ENCODE measurements around the gene IER3. TPM values are rescaled to one million over a fixed set of nuclear protein-coding genes. Genes with fewer than 3 reads are reported as not detected.
"Not testable (repeated sequence)": the region's sequence is repeated elsewhere in the genome, so short reads cannot be mapped to it uniquely, and the experiment has no call there.

The IER3 gene
- polyA plus RNA-seq, 1 experiment = 51.7 TPM

DNA sequence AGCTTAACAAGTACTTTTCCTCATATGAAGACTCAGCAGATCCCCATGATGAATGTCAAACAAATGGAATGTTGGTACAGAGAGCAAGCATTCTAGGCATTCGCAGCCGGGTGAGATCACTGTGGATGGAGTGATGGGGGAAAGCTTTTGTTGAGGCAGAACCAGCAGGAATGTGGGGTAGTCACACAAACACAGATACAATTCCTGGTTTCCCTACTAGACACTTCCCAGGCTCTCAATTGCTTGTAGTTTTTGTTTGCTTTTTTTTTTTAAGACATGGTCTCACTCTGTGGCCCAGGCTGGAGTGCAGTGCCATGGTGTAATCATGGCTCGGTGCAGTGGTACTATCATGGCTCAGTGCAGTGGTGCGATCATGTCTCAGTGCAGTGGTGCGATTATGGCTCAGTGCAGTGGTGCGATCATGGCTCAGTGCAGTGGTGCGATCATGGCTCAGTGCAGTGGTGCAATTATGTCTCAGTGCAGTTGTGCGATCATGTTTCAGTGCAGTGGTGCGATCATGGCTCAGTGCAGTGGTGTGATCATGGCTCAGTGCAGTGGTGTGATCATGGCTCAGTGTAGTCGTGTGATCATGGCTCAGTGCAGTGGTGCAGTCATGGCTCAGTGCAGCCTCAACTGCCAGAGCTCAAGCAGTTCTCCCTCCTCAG, 15.4 kb upstream of the IER3 start:
- DNase-seq (ENCODE audit: low read depth) = peak; percentile 95
- CTCF ChIA-PET = interaction anchor here (0.6 to 1.4 kb wide), 3 partner anchors 59 to 81 kb away, joined by 3 to 4 read pairs (median 3); no protein-coding TSS in a partner anchor
- no peak overlapping the region for H3K4me3 ChIP-seq (ENCODE audit: low read depth, low read length)
- H3K36me3 ChIP-seq (ENCODE audit: control insufficient read depth, insufficient read depth, low read length) = no peaks in the 10 kb centered on the region
- TF ChIP-seq, protein P1, sequence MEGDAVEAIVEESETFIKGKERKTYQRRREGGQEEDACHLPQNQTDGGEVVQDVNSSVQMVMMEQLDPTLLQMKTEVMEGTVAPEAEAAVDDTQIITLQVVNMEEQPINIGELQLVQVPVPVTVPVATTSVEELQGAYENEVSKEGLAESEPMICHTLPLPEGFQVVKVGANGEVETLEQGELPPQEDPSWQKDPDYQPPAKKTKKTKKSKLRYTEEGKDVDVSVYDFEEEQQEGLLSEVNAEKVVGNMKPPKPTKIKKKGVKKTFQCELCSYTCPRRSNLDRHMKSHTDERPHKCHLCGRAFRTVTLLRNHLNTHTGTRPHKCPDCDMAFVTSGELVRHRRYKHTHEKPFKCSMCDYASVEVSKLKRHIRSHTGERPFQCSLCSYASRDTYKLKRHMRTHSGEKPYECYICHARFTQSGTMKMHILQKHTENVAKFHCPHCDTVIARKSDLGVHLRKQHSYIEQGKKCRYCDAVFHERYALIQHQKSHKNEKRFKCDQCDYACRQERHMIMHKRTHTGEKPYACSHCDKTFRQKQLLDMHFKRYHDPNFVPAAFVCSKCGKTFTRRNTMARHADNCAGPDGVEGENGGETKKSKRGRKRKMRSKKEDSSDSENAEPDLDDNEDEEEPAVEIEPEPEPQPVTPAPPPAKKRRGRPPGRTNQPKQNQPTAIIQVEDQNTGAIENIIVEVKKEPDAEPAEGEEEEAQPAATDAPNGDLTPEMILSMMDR (IDR thresholded peaks at IDR 0.05; ENCODE audit: insufficient read depth, low read depth, low read length) = no peak
- no peaks in the 10 kb centered on the region for H3K27me3 ChIP-seq (ENCODE audit: control insufficient read depth, insufficient read depth, low read length)
- POLR2A ChIA-PET = interaction anchor here (0.6 to 0.7 kb wide), 3 partner anchors 18 to 123 kb away, joined by 3 to 8 read pairs (median 6); no protein-coding TSS in a partner anchor

DNA sequence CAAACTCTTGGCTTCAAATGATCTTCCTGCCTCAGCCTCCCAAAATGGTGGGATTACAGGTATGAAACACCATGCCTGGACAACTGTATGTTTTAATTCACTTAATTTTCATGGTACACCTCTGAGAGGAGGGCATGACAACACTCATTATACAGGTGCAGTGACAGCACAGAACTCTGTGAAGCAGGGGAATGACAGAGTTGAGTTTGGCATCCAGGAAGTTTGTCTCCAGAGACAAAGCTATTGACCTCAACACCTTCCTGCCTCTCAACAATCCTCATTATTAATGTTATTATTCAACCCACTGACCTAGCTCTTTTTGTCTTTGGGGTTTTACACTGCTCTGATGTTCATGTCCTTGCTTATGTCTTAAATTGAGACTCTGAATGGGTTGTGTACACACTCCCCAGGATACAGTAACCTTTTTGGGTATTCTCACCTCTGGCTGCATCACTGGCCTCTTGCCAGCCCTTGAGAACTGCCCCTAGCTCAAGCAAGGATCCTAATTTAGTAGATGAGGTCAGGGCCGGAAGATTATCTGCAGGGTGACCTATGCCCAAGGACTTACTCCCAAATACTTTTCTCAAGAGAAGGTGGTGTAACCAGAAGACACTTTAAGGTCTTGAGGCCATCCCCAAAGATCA, 13.0 kb upstream of the IER3 start:
- CTCF ChIA-PET = interaction anchor here (0.6 to 0.9 kb wide), 4 partner anchors 21 to 159 kb away, joined by 3 to 4 read pairs (median 4); no protein-coding TSS in a partner anchor
- TF ChIP-seq, protein P1 (IDR thresholded peaks at IDR 0.05; ENCODE audit: insufficient read depth, low read depth, low read length) = no peak
- POLR2A ChIA-PET = no interaction called here
- Histone ChIP-seq H3K36me3 (ENCODE audit: control insufficient read depth, insufficient read depth, low read length) (no peaks in the 10 kb centered on the region), H3K27me3 (ENCODE audit: control insufficient read depth, insufficient read depth, low read length) (no peaks in the 10 kb centered on the region), H3K4me3 (ENCODE audit: low read depth, low read length) (no peak overlapping the region)
- no peak for DNase-seq (ENCODE audit: low read depth)

DNA sequence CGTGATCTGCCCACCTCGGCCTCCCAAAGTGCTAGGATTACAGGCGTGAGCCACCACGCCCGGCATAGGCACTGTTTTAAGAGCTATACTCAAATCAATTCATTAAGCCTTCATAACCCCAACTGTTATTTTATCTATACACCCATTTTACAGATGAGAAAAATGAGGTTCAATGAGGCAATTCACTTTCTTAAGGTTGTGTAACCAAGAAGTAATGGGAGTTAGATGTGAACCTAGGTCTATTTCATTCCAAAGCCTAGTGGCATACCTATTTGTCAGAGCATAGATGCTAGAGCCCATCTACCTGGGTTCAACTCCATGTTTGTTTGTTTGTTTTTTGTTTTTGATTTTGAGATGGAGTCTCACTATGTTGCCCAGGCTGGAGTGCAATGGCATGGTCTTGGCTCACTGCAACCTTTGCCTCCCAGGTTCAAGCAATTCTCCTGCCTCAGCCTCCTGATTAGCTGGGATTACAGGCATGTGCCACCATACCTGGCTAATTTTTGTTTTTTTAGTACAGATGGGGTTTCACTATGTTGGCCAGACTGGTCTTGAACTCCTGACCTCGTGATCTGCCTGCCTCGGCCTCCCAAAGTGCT, 12.2 kb upstream of the IER3 start:
- DNase-seq (ENCODE audit: low read depth); POLR2A ChIA-PET; H3K4me3 ChIP-seq (ENCODE audit: low read depth, low read length); H3K27me3 ChIP-seq (ENCODE audit: control insufficient read depth, insufficient read depth, low read length); H3K36me3 ChIP-seq (ENCODE audit: control insufficient read depth, insufficient read depth, low read length): not testable (repeated sequence)
- CTCF ChIA-PET = interaction anchor here (0.6 to 1.2 kb wide), 4 partner anchors 22 to 160 kb away, joined by 3 to 4 read pairs (median 4); no protein-coding TSS in a partner anchor

DNA sequence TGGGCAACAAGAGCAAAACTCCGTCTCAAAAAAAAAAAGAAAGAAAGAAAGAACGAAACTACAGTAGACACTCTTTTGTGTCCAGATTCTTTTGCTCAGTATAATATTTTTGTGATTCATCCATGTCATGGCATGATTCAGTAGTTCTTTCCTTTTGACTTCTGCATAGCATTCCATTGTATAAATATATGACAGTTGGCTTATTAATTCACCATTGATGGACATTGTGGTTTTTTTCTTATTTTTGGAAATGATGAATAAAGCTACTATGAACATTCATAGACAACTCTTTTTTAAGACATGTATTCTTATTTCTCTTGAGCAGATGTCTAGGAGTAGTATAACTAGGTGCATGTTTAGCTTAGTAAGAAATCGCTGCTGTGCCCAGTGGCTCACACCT, 10.3 kb upstream of the IER3 start:
- TF ChIP-seq, protein P1 (IDR thresholded peaks at IDR 0.05; ENCODE audit: insufficient read depth, low read depth, low read length) = no peak
- DNase-seq (ENCODE audit: low read depth) = no peak
- Histone ChIP-seq H3K4me3 (ENCODE audit: low read depth, low read length) (no peak overlapping the region), H3K36me3 (ENCODE audit: control insufficient read depth, insufficient read depth, low read length) (no peaks in the 10 kb centered on the region), H3K27me3 (ENCODE audit: control insufficient read depth, insufficient read depth, low read length) (no peaks in the 10 kb centered on the region)
- CTCF ChIA-PET = interaction anchor here (1.4 kb wide), 1 partner anchor 14 kb away, joined by 5 read pairs; no protein-coding TSS in a partner anchor
- POLR2A ChIA-PET = interaction anchor here (0.6 kb wide), 1 partner anchor 774 kb away, joined by 7 read pairs; no protein-coding TSS in a partner anchor

DNA sequence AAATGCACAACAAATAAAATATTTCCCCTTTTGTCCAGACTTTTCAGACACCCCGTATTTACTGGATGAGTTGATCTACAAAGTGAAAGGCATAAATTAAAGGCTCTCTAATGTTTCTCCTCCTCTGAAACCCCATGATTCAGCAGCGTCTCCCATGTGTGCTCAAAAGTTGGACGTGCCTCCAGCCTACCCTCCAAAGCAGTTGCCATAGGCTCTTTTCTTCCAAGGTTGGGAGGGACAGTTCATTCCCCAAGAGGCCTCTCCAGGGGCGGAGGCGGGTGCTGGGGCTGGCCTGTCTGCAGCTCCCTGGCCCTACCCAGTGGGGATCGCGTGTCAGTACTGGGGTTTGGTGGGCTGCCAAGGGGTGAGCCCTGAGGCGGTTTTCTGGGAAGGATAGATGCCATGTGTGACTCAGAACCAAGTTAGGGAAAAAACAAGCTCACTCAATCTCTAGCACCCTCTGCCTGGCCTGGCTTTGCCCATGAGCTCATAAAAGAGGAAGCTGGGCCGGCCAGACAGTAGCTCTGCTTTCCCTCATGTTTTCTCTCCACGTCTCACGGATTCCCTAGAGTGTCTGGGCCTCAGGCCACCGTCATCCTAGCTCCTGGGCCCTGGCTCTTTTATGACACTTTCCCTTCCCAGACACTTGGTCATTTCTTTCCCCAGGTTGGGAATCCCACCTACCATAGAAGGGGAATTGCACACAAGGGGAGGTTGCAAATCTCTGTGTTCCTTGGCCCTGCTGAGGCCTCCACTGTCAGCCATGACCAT, 8.0 kb upstream of the IER3 start:
- peak; percentile 100 for DNase-seq (ENCODE audit: low read depth)
- CTCF ChIA-PET = interaction anchor here (0.5 to 2.0 kb wide), 8 partner anchors 9 to 126 kb away, joined by 3 to 7 read pairs (median 4); no protein-coding TSS in a partner anchor
- Histone ChIP-seq H3K36me3 (ENCODE audit: control insufficient read depth, insufficient read depth, low read length) (no peaks in the 10 kb centered on the region), H3K27me3 (ENCODE audit: control insufficient read depth, insufficient read depth, low read length) (no peaks in the 10 kb centered on the region), H3K4me3 (ENCODE audit: low read depth, low read length) (no peak overlapping the region)
- POLR2A ChIA-PET = interaction anchor here (0.8 to 1.2 kb wide), 5 partner anchors 8 to 68 kb away, joined by 3 to 6 read pairs (median 5); partner anchors contain the start of genes FLOT1 and IER3
- TF ChIP-seq, protein P1 (IDR thresholded peaks at IDR 0.05; ENCODE audit: insufficient read depth, low read depth, low read length) = peak; percentile 25; the same call in 1 of the 2 replicates
